Fibroblast of lung (primary cell): ENCODE measurements around the gene NR4A2. TPM values are rescaled to one million over a fixed set of nuclear protein-coding genes. Genes with fewer than 3 reads are reported as not detected.

Source experiments
- DNase-seq, 2 donors: peaks; one replicate each; pipeline versions ENCODE4 v3.0.0 to v3.0.0-alpha.2; 2010; ENCODE audit warnings: low read depth in 2 of 2
- H2AFZ ChIP-seq: 2 replicates; pipeline ENCODE4 v1.5.1; 2012; ENCODE audit warnings: low read length, control low read depth, inconsistent platforms
- H3K27ac ChIP-seq: 2 replicates; pipeline ENCODE4 v1.5.1; 2011; ENCODE audit warnings: low read length, control low read depth; ENCODE audit not compliant: insufficient read depth
- H3K27me3 ChIP-seq: 2 replicates; pipeline ENCODE4 v1.5.1; 2011; ENCODE audit warnings: mild to moderate bottlenecking, low read length; ENCODE audit not compliant: control insufficient read depth, insufficient read depth
- H3K36me3 ChIP-seq: 2 replicates; pipeline ENCODE4 v1.5.1; 2011; ENCODE audit warnings: low read length; ENCODE audit not compliant: control insufficient read depth, insufficient read depth
- H3K4me1 ChIP-seq: 2 replicates; pipeline ENCODE4 v1.5.1; 2011; ENCODE audit warnings: low read length; ENCODE audit not compliant: control insufficient read depth, insufficient read depth; ENCODE audit errors: extremely low read depth
- H3K4me2 ChIP-seq: 2 replicates; pipeline ENCODE4 v1.5.1; 2011; ENCODE audit warnings: low read length, control low read depth; ENCODE audit not compliant: insufficient read depth; ENCODE audit errors: extremely low read depth
- H3K4me3 ChIP-seq, 4 experiments: fragments of 200-600 bp in 1 of 4; sonication (generic) in 1 of 4; replicated peaks in 1 of 4; 2 replicates each; pipeline ENCODE4 v1.5.1; 2011 to 2016; ENCODE audit warnings: low read length in 4 of 4, low read depth in 3 of 4, mild to moderate bottlenecking in 3 of 4, control low read depth in 2 of 4, inconsistent platforms in 1 of 4, mixed read lengths in 1 of 4; ENCODE audit not compliant: insufficient read depth in 1 of 4; ENCODE audit errors: control extremely low read depth in 1 of 4
- H3K79me2 ChIP-seq: 2 replicates; pipeline ENCODE4 v1.5.1; 2012; ENCODE audit warnings: mild to moderate bottlenecking, low read length, inconsistent platforms; ENCODE audit not compliant: control insufficient read depth, insufficient read depth
- H3K9ac ChIP-seq: 2 replicates; pipeline ENCODE4 v1.5.1; 2011; ENCODE audit warnings: mild to moderate bottlenecking, low read length, control low read depth; ENCODE audit not compliant: insufficient read depth
- H3K9me3 ChIP-seq: 2 replicates; pipeline ENCODE4 v1.5.1; 2012; ENCODE audit warnings: low read depth, low read length; ENCODE audit not compliant: control insufficient read depth, insufficient read depth
- H4K20me1 ChIP-seq: 2 replicates; pipeline ENCODE4 v1.5.1; 2011; ENCODE audit warnings: low read length; ENCODE audit not compliant: control insufficient read depth, insufficient read depth; ENCODE audit errors: extremely low read depth
- CTCF ChIP-seq, 2 donors: IDR thresholded peaks in 1 of 2; conservative IDR thresholded peaks in 1 of 2; 1 replicate in 1 of 2; 2 replicates in 1 of 2; pipeline ENCODE4 v1.5.1; 2011 to 2012; ENCODE audit warnings: low read length in 2 of 2, control low read depth in 1 of 2, inconsistent platforms in 1 of 2, low read depth in 1 of 2, mild to moderate bottlenecking in 1 of 2
- EZH2 ChIP-seq: IDR thresholded peaks from 2 replicates; pipeline ENCODE4 v1.5.1; 2012; ENCODE audit warnings: low read length, control low read depth, mild to moderate bottlenecking; ENCODE audit errors: missing control alignments
- polyA plus RNA-seq, 2 donors: library from polyadenylated mRNA; depleted of rRNA in 1 of 2; stranded (reverse) in 1 of 2; unstranded in 1 of 2; fragments of >200 nt; gene quantifications; 2 replicates each; pipeline ENCODE4 v1.2.1, GENCODE V29; 2011 to 2012; ENCODE audit warnings: missing spikeins in 1 of 2
- total RNA-seq: library from RNA; depleted of rRNA; stranded (reverse); fragments of >200 nt; gene quantifications from 2 replicates; pipeline ENCODE4 v1.2.1, GENCODE V29; 2014

NR4A2 gene
- total and polyA plus RNA-seq, 2 donors (not counting 1 experiment from before 2014, with no cell fraction given): 0.17 to 0.62 TPM

- Histone ChIP-seq H3K4me3 (peak overlapping the region; percentile 55 to 76 (median 64)), H3K79me2 (no peaks in the 10 kb centered on the region), H4K20me1 (no peaks in the 10 kb centered on the region), H3K9ac (peak overlapping the region; percentile 98), H3K4me2 (peak overlapping the region; percentile 99), H2AFZ (peak overlapping the region; percentile 24), H3K27me3 (no peaks in the 10 kb centered on the region), H3K27ac (peak overlapping the region; percentile 100), H3K9me3 (no peaks in the 10 kb centered on the region), H3K4me1 (peaks cover 4% of the 10 kb centered on the region), H3K36me3 (no peaks in the 10 kb centered on the region)
- DNase-seq: peak; percentile 93 to 96
- TF ChIP-seq CTCF (conservative IDR thresholded peaks at IDR 0.05 in 1 of 2, IDR thresholded peaks at IDR 0.05 in 1 of 2; ENCODE audit: low read depth in 1 of 2, low read length in 2 of 2) (peak in 1 of 2 donors; percentile 20), EZH2 (no peak)
These were observed 2.3 kb upstream of the NR4A2 start for GRCh38 chr2:156334496-156335478.

- H3K36me3 ChIP-seq: no peaks in the 10 kb centered on the region
- peak overlapping the region; percentile 99 for H3K4me2 ChIP-seq
- peaks cover 4% of the 10 kb centered on the region for H3K4me1 ChIP-seq
- H3K27me3 ChIP-seq: no peaks in the 10 kb centered on the region
- H2AFZ ChIP-seq: peak overlapping the region; percentile 21
- no peaks in the 10 kb centered on the region for H4K20me1 ChIP-seq
- peak overlapping the region; percentile 100 for H3K27ac ChIP-seq
- H3K4me3 ChIP-seq: peak overlapping the region; percentile 55 to 76 (median 64)
- no peaks in the 10 kb centered on the region for H3K79me2 ChIP-seq
- peak overlapping the region; percentile 98 for H3K9ac ChIP-seq
- TF ChIP-seq CTCF (conservative IDR thresholded peaks at IDR 0.05 in 1 of 2, IDR thresholded peaks at IDR 0.05 in 1 of 2; ENCODE audit: low read depth in 1 of 2, low read length in 2 of 2) (peak in 1 of 2 donors; percentile 7), EZH2 (no peak)
- no peaks in the 10 kb centered on the region for H3K9me3 ChIP-seq
- DNase-seq: peak in 1 of 2 donors; percentile 61
These were observed 1.5 kb upstream of the NR4A2 start for GRCh38 chr2:156333951-156334495.

- Histone ChIP-seq H3K27me3 (no peaks in the 10 kb centered on the region), H2AFZ (peak overlapping the region; percentile 60), H3K4me1 (peaks cover 4% of the 10 kb centered on the region), H3K4me2 (peak overlapping the region; percentile 99), H3K9me3 (no peaks in the 10 kb centered on the region), H3K9ac (peak overlapping the region; percentile 98), H3K79me2 (no peaks in the 10 kb centered on the region), H4K20me1 (no peaks in the 10 kb centered on the region), H3K36me3 (no peaks in the 10 kb centered on the region), H3K27ac (peak overlapping the region; percentile 100), H3K4me3 (peak overlapping the region; percentile 55 to 76 (median 64))
- DNase-seq: no peak
- no peak for TF ChIP-seq EZH2
- no peak for TF ChIP-seq CTCF (conservative IDR thresholded peaks at IDR 0.05 in 1 of 2, IDR thresholded peaks at IDR 0.05 in 1 of 2; ENCODE audit: low read depth in 1 of 2, low read length in 2 of 2)
These were observed 891 bp upstream of the NR4A2 start for GRCh38 chr2:156333274-156333950.
